Neural cell (in vitro differentiated cells): ENCODE measurements around the gene FAM187B.

ENCODE experiments used
- EZH2 ChIP-seq: fragments of 200-600, 300-800 bp; shearing (Covaris generic), sonication (generic); IDR thresholded peaks from 2 replicates; pipeline ENCODE4 v1.6.1; 2014; ENCODE audit warnings: antibody characterized with exemption, low read length, borderline replicate concordance, mild to moderate bottlenecking; ENCODE audit not compliant: insufficient read depth, poor library complexity, severe bottlenecking
- MXI1 ChIP-seq: fragments of 450-650 bp; conservative IDR thresholded peaks from 2 replicates; pipeline ENCODE4 v1.6.1; 2014; ENCODE audit warnings: antibody characterized with exemption, mild to moderate bottlenecking; ENCODE audit not compliant: poor library complexity, severe bottlenecking
- TF ChIP-seq, protein P1 (sequence below): fragments of 450-650 bp; IDR thresholded peaks from 2 replicates; pipeline ENCODE4 v1.5.1; 2014; ENCODE audit warnings: antibody characterized with exemption, mild to moderate bottlenecking, moderate library complexity; ENCODE audit not compliant: poor library complexity, severe bottlenecking

- TF ChIP-seq EZH2 (no peak), MXI1 (no peak)
- TF ChIP-seq, protein P1, sequence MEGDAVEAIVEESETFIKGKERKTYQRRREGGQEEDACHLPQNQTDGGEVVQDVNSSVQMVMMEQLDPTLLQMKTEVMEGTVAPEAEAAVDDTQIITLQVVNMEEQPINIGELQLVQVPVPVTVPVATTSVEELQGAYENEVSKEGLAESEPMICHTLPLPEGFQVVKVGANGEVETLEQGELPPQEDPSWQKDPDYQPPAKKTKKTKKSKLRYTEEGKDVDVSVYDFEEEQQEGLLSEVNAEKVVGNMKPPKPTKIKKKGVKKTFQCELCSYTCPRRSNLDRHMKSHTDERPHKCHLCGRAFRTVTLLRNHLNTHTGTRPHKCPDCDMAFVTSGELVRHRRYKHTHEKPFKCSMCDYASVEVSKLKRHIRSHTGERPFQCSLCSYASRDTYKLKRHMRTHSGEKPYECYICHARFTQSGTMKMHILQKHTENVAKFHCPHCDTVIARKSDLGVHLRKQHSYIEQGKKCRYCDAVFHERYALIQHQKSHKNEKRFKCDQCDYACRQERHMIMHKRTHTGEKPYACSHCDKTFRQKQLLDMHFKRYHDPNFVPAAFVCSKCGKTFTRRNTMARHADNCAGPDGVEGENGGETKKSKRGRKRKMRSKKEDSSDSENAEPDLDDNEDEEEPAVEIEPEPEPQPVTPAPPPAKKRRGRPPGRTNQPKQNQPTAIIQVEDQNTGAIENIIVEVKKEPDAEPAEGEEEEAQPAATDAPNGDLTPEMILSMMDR = no peak
Measured at GRCh38 chr19:35265900-35266519, 37.5 kb upstream of the FAM187B start.
